H1 (cell line): ENCODE data around the gene KLF13.

Experiments used
- CHD2 ChIP-seq: IDR thresholded peaks from 2 replicates; pipeline ENCODE4 v1.6.1; 2012; ENCODE audit warnings: low read length, improper control_type of control experiment
- JUN ChIP-seq: IDR thresholded peaks from 2 replicates; pipeline ENCODE4 v1.6.1; 2011; ENCODE audit warnings: low read depth, mild to moderate bottlenecking, improper control_type of control experiment, low read length
- POLR2AphosphoS5 ChIP-seq: IDR thresholded peaks from 2 replicates; pipeline ENCODE4 v1.6.1; 2011; ENCODE audit warnings: low read depth, low read length
- TAF1 ChIP-seq: IDR thresholded peaks from 2 replicates; pipeline ENCODE4 v1.6.1; 2011; ENCODE audit warnings: mild to moderate bottlenecking, low read depth, low read length
- YY1 ChIP-seq: IDR thresholded peaks from 2 replicates; pipeline ENCODE4 v1.6.1; 2011; ENCODE audit warnings: low read depth, mild to moderate bottlenecking, low read length
- TF ChIP-seq, protein P1 (sequence below), 3 experiments: IDR thresholded peaks; 1 replicate in 2 of 3; 2 replicates in 1 of 3; pipeline versions ENCODE4 v1.5.1 to v1.6.1; 2011; ENCODE audit warnings: low read length in 3 of 3, mild to moderate bottlenecking in 3 of 3, inconsistent platforms in 2 of 3, low read depth in 1 of 3, moderate library complexity in 1 of 3; ENCODE audit not compliant: insufficient read depth in 1 of 3; ENCODE audit errors: control extremely low read depth in 1 of 3

DNA sequence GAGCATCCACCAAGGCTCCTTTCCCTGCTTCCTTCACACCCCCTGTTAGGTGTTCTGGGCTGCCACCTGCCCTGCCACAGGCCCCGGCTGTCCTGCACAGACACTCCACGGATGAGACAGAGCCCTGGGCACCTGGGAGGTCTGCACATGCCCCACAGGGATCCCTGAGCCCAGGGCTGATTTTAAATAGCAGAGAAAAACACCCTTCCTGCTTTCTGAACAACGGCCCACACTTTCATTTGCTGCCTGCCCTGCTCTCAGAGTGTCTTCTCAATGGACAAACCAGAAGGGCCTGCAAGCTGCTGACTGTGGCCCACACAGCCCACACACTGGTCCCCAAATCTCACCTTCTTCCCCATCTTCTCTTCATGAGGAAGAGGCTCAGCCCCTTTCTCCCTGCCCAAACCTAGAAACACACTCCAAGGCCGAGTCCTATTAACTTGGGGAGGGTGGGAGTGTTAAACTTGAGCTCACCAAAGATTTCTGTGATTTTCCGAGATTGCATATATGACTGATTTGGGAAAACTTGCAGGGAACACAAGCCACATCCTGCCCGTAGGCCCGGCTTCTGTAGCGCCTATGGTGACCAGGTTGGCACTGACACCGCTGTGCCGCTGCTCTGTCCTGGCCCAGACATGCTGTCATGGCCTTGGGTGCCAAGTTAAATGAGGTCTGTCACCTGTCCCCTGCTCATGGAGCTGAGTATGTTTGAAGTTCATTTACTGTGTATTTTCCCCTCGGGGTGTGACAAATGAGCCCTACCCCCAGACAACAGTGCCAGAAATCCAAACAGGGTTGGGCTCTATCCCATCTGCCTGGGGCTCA, 47.2 kb upstream of the KLF13 start:
- TF ChIP-seq, protein P1, sequence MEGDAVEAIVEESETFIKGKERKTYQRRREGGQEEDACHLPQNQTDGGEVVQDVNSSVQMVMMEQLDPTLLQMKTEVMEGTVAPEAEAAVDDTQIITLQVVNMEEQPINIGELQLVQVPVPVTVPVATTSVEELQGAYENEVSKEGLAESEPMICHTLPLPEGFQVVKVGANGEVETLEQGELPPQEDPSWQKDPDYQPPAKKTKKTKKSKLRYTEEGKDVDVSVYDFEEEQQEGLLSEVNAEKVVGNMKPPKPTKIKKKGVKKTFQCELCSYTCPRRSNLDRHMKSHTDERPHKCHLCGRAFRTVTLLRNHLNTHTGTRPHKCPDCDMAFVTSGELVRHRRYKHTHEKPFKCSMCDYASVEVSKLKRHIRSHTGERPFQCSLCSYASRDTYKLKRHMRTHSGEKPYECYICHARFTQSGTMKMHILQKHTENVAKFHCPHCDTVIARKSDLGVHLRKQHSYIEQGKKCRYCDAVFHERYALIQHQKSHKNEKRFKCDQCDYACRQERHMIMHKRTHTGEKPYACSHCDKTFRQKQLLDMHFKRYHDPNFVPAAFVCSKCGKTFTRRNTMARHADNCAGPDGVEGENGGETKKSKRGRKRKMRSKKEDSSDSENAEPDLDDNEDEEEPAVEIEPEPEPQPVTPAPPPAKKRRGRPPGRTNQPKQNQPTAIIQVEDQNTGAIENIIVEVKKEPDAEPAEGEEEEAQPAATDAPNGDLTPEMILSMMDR (IDR thresholded peaks at IDR 0.05; ENCODE audit: control extremely low read depth in 1 of 3, insufficient read depth in 1 of 3, low read depth in 1 of 3, low read length in 3 of 3) = no peak
- TF ChIP-seq YY1 (no peak), JUN (no peak), CHD2 (no peak), TAF1 (no peak), POLR2AphosphoS5 (no peak)
